ENCODE data around the gene FBXL5.

The FBXL5 gene

DNA sequence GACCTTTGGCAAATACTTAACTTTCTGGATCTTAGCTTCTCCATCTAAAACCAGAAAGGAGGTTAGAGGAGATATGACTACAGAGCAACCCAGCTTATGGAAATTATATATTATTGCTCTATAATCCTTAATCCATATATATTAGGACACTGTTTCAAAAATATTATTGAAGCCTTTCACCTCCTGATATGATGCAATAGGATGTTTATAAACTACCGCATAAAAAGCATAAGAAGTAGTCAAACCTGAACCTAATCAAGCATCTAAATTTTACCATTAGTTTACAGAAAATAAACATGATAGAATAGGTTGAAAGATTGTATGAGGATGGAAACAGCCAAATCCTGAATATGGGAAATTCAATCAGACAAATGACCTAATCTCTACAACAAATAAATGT lies 20.9 kb upstream of the FBXL5 start:
- no peak for DNase-seq (ENCODE audit: low spot score)

DNA sequence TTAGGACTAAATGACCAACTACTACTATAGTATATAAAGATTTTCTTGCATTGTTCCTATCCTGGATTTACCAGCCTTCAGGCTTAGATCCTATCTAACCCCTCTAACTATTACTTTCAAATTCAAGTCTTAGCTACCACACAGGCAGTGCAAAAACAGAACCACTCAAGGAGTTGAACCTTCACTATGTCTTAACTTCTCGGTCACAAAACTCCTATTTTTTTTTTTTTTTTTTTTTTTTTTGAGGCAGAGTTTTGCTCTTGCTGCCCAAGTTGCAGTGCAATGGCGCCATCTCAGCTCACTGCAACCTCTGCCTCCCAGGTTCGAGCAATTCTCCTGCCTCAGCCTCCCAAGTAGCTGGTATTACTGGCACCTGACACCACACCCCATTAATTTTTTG lies 20.2 kb upstream of the FBXL5 start:
- no peak for DNase-seq (ENCODE audit: low spot score)

DNA sequence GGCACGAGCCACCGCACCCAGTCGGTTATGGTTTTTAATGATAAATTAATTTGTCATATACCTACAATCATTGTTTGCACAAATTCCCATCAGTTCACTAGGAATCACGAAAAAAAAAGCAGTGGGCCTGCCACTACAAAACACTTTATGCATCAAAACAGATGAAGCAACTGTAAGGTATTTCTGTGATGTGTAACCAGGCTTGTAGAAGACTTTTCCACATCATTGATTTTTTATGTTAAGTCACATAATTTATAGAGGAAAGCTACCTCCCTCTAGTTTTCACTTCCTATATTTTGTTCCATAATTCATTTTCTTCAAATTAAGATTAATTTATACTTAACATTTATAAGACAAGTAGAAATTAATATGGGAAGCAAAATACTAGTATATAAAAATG lies 19.8 kb upstream of the FBXL5 start:
- no peak for DNase-seq (ENCODE audit: low spot score)

DNA sequence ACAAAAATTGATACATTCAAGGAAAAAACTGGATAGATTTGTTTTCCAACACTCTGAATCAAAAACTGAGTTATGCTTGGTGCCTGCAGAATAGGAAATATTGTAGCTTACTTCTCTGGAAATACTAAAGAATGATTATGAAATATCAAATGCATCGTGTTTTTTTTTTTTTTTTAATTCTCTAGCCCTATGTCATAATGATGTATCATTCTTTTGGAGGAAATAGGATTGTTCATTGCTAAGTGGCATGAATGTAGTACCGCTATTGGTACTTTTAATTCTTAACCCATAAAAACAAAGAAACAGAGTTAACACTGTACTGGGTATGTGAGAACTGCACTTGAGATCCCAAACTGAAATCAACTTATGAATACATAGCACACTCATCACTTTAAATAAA lies 18.9 kb upstream of the FBXL5 start:
- no peak for DNase-seq (ENCODE audit: low spot score)

DNA sequence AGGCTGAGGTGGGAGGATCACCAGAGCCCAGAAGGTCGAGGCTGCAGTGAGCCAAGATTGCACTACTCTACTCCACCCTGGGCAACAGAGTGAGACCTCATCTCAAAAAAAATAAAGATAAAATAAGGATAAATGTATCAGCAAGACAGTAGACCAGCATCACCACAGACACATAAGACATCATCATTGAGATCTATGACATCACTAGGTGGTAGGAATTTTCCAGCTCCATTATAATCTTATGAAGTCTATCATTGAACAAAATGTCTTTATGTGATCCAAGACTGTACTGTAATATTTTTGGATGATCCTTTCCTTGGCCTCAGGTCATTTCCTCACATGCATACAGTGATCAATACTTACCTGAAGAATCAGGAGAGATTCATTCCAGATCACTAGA lies 18.2 kb upstream of the FBXL5 start:
- no peak for DNase-seq (ENCODE audit: low spot score)

DNA sequence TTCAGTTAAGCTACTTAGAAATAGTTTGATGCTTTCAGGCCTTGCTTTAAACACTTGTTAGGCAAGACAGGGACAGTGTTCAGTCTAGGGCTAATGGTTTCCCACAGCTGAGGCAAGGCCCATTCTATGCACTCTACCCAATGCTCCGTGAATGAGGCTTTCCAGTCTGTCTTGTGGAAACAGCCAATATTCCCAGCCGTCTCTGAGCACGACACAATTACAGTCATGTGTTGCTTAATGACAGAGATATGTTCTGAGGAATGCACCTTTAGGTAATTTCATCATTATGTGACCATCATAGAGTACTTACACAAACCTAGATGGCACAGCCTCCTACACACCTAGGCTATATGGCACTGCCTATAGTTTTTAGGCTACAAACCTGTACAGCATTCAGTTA lies 16.9 kb upstream of the FBXL5 start:
- DNase-seq (ENCODE audit: low spot score) = no peak

DNA sequence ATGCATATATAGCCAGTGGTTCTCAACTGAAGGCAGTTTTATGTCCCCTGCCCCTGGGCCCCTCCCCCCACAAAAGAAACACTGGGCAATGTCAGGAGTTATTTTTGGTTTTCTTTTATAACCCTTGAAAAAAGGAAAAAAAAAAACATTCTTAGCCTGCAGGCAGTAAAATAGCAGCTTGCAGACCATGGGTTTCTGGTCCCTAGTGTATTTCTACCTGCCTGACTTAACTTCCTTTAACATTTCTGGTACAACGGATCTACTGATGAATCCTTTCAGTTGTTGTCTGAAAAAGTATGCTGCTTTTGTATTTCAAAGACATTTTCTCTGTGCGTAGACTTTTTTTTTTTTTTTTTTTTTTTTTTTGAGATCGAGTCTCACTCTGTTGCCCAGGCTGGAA lies 15.4 kb upstream of the FBXL5 start:
- DNase-seq (ENCODE audit: low spot score) = no peak

DNA sequence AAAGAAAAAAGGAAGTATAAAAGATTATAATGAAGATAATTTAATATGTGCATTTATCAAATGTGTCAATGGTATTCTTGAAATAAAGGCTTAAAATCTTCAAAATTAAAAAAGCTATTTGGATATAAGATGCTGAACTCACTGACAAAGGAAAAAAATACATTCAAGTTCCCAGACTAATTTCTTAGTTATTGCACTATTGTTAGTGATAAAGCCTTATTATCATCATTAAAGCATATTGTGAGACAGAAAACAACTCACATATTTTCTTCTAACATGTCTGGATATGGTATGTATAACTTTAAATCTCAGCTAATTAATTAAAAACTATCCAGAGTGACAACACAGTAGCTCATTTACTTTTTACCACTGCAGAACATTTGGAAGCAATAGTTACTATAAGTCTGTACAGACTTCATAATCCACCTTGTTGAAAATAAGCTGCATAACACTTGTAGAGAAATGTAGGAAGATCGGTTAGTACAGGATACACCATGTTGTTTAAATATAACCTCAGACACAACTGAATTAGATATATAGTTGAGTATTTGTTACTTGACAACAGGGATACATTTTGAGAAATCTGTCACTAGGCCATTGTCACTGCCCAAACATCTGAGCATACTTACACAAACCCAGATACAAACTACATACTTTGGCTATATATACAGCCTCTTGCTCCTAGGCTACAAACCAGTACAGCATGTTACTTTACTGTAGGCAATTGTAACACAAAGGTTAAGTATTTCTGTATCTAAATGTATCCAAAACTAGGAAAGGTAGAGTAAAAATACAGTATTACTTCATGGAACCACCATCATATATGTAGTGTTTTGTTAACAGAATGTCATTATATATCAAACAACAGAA lies 13.6 kb upstream of the FBXL5 start:
- DNase-seq (ENCODE audit: low spot score) = no peak

DNA sequence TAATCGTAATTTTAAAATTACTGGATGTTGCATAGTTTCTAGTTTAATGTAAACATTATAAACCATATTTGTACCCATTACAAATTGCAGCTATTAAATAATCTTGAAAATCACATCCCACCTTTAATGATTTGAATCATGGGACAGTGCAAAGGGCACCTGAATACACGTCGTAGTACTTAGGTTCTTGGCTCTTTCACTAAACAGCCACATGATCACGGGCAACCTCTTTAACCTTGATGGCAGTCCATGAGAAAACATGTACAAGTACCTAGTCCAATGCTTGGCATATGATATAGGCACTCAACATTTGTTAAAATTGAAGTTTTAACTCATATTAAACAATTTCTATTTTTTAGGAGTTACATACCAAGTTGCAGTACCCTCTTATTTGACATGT lies 11.8 kb upstream of the FBXL5 start:
- DNase-seq (ENCODE audit: low spot score) = no peak

DNA sequence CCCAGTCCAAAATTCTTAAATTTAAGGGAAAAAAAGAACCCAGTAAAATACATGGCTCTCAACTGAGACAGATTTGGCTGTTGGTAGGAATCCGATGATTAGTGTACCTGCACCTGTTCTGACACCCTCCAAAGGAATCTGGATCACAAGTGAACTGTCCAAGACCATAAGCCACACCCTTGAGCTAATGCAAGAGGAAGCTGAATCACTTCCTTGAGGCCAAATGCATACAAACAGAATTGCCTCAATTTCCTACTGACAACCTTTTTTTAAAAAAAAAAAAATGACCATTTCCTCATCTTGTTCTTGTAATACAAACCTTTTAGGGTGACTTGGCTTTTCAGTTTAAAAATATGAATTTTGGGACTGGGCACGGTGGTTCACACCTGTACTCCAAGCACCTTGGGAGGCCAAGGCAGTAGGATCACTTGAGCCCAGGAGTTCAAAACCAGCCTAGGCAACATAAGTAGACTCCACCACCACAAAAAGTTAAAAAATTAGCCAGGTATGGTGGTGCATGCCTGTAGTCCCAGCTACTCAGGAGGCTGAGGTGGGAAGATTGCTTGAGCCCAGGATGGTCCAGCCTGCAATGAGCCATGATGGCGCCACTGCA lies 10.7 kb upstream of the FBXL5 start:
- DNase-seq (ENCODE audit: low spot score) = no peak

DNA sequence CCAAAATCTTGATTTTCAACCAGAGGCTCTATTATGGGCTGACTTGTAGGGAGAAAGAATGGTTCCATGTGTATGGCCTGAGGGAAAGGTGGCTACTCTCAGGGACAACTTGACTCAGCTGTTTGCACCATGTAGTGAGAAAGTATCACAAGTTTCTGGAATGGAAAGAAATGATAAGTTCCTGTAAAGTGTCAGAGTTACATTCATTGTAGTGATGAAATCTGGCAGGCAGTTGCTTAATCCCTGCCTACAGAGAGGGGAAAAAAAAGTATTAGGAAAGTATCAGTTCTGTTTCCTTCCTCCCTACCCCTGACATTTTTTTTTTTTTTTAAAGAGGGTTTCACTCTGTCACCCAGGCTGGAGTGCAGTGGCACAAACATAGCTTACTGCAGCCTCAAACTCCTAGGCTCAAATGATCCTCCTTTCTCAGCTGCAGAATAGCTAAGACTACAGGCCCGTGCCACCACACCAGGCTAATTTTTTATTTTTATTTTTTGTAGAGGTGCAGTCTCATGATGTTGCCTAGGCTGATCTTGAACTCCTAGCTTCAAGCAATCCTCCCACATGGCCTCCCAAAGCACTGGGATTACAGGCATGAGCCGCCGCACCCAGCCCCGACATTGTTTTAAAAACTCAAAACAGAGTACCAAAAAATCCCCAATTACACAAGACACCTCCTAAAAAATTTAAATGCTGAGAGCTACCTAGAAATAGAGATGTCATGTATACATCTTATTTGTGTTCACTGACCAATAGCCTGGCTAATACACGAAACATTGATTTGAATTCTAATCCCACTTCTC lies 4.8 kb upstream of the FBXL5 start:
- DNase-seq (ENCODE audit: low spot score) = peak; percentile 31

DNA sequence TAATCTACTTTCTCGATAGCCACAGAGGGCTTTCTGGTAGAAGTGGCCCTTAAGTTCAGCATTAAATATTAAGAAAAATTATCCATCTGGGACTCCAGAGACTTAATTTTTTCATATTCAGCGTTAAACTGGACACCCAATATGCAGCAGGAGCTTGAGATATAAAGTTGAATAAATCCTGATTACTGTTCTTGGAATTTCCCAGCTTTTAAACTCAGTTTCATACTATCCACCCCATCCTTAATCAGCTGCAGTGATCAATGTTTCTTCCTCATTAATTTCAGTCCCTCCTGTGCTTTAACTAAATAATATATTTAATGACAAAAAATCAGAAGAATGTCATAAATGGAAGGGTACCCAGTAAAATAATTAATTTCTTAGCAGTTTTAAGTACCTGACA lies 3.6 kb upstream of the FBXL5 start:
- DNase-seq (ENCODE audit: low spot score) = no peak

DNA sequence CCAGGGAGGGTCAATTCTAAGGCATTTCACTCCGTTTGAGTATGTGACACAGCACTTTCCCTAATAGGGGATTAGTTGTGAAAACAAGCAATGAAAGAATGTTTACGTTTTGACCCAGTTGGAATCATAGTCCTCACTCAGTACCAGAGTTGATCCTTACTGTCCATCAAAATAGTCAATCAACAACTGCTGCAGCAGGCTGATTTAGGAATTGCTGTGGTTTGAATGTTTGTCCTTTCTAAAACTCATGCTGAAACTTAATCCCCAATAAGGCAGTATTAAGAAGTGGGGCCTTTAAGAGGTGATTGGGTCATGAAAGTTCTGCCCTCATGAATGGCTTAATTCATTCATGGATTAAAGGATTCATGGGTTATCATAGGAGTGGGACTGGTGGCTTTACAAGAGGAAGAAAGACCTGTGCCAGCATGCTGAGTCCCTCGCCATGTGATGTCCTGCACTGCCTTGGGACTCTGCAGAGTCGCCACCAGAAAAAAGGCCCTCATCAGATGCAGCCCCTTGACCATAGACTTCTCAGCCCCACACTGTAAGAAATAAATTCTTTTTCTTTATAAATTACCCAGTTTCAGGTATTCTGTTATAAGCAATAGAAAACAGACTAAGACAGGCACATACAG lies 3.1 kb upstream of the FBXL5 start:
- no peak for DNase-seq (ENCODE audit: low spot score)

DNA sequence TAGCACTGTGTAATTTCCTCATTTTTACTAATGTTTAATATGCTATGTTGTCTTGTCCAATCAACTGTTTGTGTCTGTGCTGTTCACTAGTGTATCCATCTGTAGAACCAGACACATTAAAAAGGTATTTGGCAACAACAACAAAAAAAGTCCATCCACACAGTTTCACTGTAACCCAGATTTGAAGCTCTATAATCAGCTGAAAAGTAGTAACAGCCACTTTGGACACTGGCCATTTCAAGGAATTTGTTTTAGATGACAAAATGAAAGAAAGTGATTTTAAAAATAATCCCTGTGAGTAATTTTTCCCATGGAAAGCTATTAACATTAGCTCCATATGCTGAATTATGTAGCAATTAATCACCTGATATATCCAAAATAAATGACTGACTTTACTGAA lies 2.2 kb upstream of the FBXL5 start:
- DNase-seq (ENCODE audit: low spot score) = no peak

DNA sequence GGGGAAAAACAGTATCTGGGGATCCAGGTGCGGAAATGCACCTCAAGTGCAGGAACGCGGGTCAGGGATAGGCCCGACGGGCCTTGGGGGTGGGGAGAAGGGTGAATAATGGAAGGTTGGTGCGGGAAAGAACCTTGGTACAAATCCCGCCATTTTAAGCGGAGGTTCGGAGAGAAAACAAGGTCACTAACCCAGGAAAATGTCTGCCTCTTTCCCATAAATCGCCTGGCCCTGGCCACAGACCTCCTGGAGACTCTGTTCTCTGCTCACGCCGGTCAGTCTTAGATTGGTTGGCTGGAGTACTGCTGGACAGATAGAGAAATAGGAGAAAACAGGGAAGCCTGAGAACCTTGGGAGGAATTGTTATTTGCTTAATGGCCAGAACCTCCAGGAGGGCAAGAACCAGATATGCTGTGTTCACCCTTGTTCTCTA lies 897 bp upstream of the FBXL5 start:
- DNase-seq (ENCODE audit: low spot score) = no peak

DNA sequence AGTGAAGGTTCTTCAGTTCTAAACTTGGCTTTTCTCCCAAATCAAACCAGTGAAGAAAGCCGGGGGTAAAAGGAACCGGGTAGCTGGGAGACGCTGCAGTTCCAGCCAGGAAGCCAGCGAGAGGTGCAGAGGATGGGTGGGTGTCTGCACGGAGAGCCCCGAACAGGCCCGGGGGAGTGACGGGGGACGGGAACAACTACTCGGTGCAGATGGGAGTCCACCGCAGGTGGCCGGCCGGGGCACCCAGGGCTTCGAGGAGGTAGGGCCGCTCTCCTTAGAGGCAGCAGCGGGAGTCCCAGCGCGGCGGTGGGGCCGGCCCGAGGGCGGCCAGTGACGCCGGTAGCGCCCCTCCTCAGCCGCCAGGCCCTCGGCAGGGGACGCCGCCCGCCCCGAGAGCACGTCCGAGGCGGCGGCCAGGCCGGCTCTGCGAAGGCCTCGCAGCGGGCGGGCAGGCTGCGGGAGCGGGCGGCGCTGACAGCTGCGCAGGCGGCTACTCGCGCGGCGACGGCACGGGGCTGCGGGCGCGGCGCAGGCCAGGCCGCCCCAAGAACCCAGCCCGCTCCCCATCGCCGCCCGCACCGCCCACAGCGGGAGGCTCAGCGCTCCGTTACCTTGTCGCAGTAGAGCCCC lies 449 bp downstream of the FBXL5 start:
- DNase-seq (ENCODE audit: low spot score) = peak; percentile 37

DNA sequence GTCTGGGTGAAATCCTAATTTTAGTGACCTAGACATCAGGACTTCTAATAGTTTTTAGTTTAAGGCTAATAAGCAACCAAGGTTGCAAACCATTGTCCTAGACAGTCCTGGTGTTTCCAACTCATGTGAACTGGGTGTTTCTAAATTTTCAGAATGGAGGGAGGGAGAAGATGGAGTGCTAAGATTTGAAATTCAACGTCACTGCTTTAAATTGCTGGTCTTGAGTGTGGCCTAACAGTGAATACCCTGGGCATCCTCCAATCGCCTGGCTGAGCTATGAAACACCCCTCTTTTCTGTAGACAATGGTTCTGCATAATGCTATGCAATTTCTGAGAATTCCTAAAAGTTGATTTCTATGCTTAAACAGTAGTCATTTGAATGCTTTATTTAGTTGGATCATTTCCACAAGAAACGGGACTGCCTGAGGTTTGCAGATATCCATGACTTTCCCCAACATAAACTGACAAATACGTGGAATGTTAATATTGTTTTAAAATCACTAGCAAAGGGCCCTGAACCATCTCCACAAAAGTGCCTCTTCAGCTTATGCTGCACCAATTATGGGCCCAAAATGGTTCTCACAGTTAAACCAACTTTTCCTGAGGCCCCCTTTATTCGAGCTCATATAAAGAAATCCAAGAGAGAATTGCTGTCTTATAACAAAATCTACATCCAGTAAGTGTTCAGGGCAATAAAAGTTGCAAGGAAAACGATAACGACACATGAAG lies 1.1 kb downstream of the FBXL5 start:
- DNase-seq (ENCODE audit: low spot score) = peak; percentile 35

DNA sequence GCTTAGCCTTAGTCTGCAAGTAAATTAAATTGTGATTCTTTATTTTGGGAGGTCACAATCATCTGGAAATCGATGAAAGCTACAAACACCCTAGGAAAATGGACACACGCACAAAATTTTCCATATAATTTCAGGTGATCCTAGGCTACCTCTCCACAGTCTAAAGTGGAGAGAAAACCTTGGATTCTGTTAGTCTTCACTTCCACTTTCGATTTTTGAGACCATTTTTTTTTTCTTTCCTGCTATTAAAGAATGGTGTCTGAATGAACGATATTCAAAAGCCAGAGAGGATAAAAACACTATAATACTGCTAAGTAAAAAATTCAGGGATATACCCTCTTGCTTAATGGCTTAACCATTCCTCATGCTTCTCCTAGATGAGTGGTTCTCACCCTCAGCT lies 1.7 kb downstream of the FBXL5 start:
- DNase-seq (ENCODE audit: low spot score) = no peak

DNA sequence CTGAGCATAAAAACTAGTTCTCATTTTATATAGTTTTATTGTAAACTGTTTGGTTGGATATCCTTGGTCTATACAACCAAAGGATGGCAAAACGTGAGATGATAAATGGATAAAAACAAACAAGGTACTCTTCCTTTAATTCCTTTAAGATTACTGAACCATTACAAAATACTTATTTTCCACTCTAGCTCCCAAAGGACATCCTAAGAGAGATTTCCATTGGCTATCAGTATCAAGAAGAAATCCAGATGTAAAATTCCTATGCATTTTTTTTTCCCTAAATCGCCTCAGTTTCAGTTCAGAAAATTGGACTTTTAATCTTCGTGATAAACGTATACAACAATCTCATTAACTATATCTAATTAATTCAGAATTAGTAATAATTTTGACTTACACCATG lies 2.3 kb downstream of the FBXL5 start:
- DNase-seq (ENCODE audit: low spot score) = no peak

DNA sequence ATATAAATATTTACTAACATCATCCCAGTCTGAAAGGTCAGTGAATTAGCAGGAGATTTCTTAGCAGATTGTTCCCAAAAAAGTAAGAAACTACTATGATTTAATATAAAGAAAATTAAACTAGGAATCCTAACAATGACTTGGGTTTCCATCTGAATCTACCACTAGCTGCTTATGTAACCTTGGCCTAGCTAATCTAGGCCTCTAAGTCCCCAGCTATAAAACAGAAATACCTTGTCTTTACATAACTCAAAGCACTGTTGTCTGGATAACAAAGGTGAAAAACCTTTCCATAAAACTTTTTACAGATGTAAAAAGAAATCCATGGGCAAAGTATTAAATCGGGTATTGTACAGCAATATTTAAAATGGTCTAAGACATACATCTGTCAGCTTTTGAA lies 3.0 kb downstream of the FBXL5 start:
- no peak for DNase-seq (ENCODE audit: low spot score)

DNA sequence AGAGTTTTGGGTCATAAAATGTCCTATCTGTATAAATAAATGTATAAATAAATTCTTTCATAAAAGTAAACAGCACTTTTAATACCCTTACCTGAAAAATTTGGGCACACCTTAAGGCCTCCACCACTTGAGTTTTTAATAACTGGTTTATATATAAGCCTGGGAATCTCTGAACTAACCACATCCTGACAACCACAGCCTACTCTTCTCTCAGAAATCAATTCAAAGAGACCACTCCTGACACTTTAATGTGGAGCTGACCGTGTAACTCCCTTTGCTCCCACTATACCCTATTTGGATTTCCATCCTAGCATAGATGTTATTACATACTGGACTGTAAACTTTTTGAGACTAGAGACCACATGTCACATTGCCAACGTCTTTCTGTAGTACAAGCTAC lies 3.5 kb downstream of the FBXL5 start:
- no peak for DNase-seq (ENCODE audit: low spot score)

Measured in AG08395 (cell line).